Osteocyte (in vitro differentiated cells): ENCODE measurements around the gene SHROOM3. TPM values are rescaled to one million over a fixed set of nuclear protein-coding genes. Genes with fewer than 3 reads are reported as not detected.

Source experiments
- DNase-seq: peaks from one replicate; pipeline ENCODE4 v3.0.0; 2021; ENCODE audit warnings: mixed read lengths; ENCODE audit not compliant: unreplicated experiment; ENCODE audit errors: extremely low spot score
- H3K27ac Mint-ChIP-seq: one replicate; pipeline ENCODE4 v1.8.0; 2021; ENCODE audit warnings: mild to moderate bottlenecking, mixed read lengths; ENCODE audit not compliant: unreplicated experiment
- H3K27me3 Mint-ChIP-seq: one replicate; pipeline ENCODE4 v1.8.0; 2021; ENCODE audit warnings: mixed read lengths; ENCODE audit not compliant: unreplicated experiment
- H3K36me3 Mint-ChIP-seq: one replicate; pipeline ENCODE4 v1.8.0; 2021; ENCODE audit warnings: mixed read lengths; ENCODE audit not compliant: unreplicated experiment
- H3K4me1 Mint-ChIP-seq: one replicate; pipeline ENCODE4 v1.8.0; 2021; ENCODE audit warnings: mixed read lengths; ENCODE audit not compliant: unreplicated experiment
- H3K4me3 Mint-ChIP-seq: one replicate; pipeline ENCODE4 v1.8.0; 2021; ENCODE audit warnings: mild to moderate bottlenecking, moderate library complexity, mixed read lengths; ENCODE audit not compliant: unreplicated experiment
- H3K9me3 Mint-ChIP-seq: one replicate; pipeline ENCODE4 v1.8.0; 2021; ENCODE audit warnings: mixed read lengths; ENCODE audit not compliant: unreplicated experiment
- total RNA-seq: library from RNA; stranded (reverse); gene quantifications from 2 replicates; pipeline ENCODE4 v1.2.1, GENCODE V29; 2021
- TF ChIP-seq, protein P1 (sequence below): fragments of 200-600 bp; sonication (generic); IDR thresholded peaks from 2 replicates; pipeline ENCODE4 v1.5.0; 2021; ENCODE audit warnings: antibody characterized with exemption, mild to moderate bottlenecking, moderate library complexity

The SHROOM3 gene
- total RNA-seq, 1 donor from 2014 or later, result 4.8 TPM

DNA sequence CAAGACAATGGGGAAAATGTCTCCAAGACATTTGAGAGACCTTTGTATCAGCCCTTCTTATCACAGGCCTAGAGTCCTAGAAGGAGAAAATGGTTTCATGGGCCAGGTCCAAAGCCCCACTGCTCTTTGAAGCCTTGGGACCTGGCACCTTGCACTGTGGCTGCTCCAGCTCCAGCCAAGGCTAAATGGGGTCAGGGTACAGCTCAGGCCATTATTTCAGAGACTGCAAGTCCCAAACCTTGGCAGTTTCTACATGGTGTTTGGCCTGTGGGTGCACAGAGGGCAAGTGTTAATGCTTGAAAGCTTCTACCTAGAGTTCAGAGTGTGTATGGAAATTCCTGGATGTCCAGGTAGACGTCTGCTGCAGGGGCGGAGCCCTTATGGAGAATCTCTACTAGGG, 28.5 kb downstream of the SHROOM3 start:
- H3K27me3 Mint-ChIP-seq, result no peaks in the 10 kb centered on the region
- no peak overlapping the region for H3K4me3 Mint-ChIP-seq
- DNase-seq, result no peak
- H3K4me1 Mint-ChIP-seq, result peaks cover 13% of the 10 kb centered on the region
- TF ChIP-seq, protein P1, sequence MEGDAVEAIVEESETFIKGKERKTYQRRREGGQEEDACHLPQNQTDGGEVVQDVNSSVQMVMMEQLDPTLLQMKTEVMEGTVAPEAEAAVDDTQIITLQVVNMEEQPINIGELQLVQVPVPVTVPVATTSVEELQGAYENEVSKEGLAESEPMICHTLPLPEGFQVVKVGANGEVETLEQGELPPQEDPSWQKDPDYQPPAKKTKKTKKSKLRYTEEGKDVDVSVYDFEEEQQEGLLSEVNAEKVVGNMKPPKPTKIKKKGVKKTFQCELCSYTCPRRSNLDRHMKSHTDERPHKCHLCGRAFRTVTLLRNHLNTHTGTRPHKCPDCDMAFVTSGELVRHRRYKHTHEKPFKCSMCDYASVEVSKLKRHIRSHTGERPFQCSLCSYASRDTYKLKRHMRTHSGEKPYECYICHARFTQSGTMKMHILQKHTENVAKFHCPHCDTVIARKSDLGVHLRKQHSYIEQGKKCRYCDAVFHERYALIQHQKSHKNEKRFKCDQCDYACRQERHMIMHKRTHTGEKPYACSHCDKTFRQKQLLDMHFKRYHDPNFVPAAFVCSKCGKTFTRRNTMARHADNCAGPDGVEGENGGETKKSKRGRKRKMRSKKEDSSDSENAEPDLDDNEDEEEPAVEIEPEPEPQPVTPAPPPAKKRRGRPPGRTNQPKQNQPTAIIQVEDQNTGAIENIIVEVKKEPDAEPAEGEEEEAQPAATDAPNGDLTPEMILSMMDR, result no peak
- H3K9me3 Mint-ChIP-seq, result peaks cover 20% of the 10 kb centered on the region
- H3K36me3 Mint-ChIP-seq, result peaks cover 6% of the 10 kb centered on the region
- no peak overlapping the region for H3K27ac Mint-ChIP-seq

DNA sequence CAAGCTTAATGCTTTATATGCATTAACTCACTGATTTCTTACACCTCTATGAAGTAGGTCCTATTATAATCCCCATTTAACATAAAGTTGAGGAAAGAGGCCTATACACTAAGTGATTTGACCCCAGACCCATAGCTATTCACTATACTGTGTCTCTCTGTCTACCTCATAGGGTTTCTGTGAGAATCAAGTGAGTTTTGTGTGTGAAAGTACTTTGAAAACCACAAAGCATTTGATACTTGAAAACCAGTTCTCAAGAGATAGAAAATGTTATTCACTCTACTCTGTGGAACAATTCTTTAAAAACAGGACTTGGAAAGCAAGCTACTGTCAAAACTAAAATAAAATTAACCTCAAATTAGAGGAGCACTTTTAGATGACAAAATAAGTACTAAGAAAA, 35.0 kb downstream of the SHROOM3 start:
- Mint-ChIP-seq H3K36me3 (no peaks in the 10 kb centered on the region), H3K4me1 (no peaks in the 10 kb centered on the region), H3K9me3 (no peaks in the 10 kb centered on the region), H3K4me3 (no peak overlapping the region), H3K27ac (no peak overlapping the region), H3K27me3 (no peaks in the 10 kb centered on the region)
- TF ChIP-seq, protein P1, result no peak
- no peak for DNase-seq

DNA sequence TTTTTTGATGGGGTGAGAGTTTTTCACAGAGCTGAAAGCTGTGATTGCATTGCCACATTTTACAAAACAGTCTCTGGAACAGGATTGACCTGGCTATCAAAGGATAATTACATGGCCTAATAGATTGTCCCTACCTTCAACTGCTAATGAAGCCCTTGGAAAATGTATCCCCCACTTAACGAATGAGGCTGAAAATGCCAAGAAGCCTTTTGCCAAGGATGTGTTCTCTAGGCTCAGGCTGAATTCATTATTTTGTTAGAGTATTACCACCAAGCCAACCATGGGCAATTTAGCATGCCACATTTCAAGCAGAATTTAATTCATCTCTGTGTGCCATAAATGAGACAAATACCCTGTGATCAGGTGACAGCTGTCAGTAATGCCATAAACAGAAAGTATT, 35.5 kb downstream of the SHROOM3 start:
- H3K9me3 Mint-ChIP-seq, result no peaks in the 10 kb centered on the region
- H3K4me3 Mint-ChIP-seq, result no peak overlapping the region
- H3K27ac Mint-ChIP-seq, result no peak overlapping the region
- H3K36me3 Mint-ChIP-seq, result no peaks in the 10 kb centered on the region
- H3K4me1 Mint-ChIP-seq, result no peaks in the 10 kb centered on the region
- no peaks in the 10 kb centered on the region for H3K27me3 Mint-ChIP-seq
- TF ChIP-seq, protein P1, result no peak
- no peak for DNase-seq

DNA sequence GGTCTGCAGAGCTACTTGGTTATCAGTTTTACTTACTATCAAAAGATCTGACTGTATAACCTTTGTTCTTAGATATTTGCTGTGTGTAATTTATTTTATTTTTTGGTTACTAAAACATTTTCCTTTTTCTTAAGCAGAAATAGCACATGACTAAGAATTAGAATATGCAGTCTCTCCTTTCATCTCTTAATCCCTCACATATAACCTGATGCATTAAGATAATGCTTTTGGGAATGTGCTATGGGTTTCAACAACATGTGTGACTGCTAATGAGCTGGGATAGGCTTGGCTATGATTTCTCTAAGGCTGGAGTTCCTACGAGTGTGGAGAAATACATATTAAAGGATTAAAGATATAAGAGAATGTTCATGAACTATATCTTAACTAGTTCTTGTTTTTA, 41.5 kb downstream of the SHROOM3 start:
- peaks cover 13% of the 10 kb centered on the region for H3K27me3 Mint-ChIP-seq
- no peak for DNase-seq
- H3K36me3 Mint-ChIP-seq, result peaks cover 8% of the 10 kb centered on the region
- H3K27ac Mint-ChIP-seq, result no peak overlapping the region
- H3K4me1 Mint-ChIP-seq, result no peaks in the 10 kb centered on the region
- peaks cover 11% of the 10 kb centered on the region for H3K9me3 Mint-ChIP-seq
- TF ChIP-seq, protein P1, result no peak
- no peak overlapping the region for H3K4me3 Mint-ChIP-seq

DNA sequence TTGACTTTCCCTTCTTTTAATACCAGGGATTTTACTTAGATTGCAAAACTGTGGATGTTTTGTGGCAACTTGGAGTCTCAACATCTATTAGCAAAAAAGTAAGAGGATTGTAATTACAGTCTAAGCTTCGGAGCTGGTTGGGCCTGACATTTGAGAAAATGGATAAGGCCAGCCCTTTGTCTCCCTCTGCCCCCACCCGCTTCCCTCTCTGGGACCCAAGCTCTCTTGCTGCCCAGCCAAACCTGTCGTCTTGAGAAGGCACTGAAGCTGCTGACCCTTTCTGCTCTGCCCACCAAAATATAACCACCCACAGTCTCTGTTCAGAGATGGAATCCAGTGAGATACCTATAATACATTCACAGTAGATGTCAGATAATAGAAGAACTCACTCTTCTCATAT, 49.6 kb downstream of the SHROOM3 start:
- TF ChIP-seq, protein P1, result no peak
- Mint-ChIP-seq H3K4me1 (no peaks in the 10 kb centered on the region), H3K9me3 (peaks cover 19% of the 10 kb centered on the region), H3K27me3 (peaks cover 16% of the 10 kb centered on the region), H3K4me3 (no peak overlapping the region), H3K27ac (no peak overlapping the region), H3K36me3 (peaks cover 11% of the 10 kb centered on the region)
- DNase-seq, result no peak
